NB4 (cell line): Measurements from ENCODE around the gene STPG1.
"Not testable (repeated sequence)": the region's sequence is repeated elsewhere in the genome, so short reads cannot be mapped to it uniquely, and the experiment has no call there.

Source experiments
- DNase-seq: peaks from one replicate; pipeline ENCODE4 v3.0.0; 2010; ENCODE audit warnings: low read depth
- H3K4me3 ChIP-seq: one replicate; pipeline ENCODE4 v1.5.1; 2011; ENCODE audit warnings: mild to moderate bottlenecking, low read depth, low read length, moderate library complexity
- CTCF ChIP-seq: IDR thresholded peaks from one replicate; pipeline ENCODE4 v1.5.1; 2012; ENCODE audit warnings: low read depth, low read length
- MAX ChIP-seq: IDR thresholded peaks from 2 replicates; pipeline ENCODE4 v1.6.1; 2011; ENCODE audit warnings: low read depth, low read length
- MYC ChIP-seq: IDR thresholded peaks from 2 replicates; pipeline ENCODE4 v1.6.1; 2011; ENCODE audit warnings: low read depth, low read length
- POLR2A ChIP-seq: IDR thresholded peaks from 2 replicates; pipeline ENCODE4 v1.6.1; 2011; ENCODE audit warnings: mild to moderate bottlenecking; ENCODE audit not compliant: insufficient read length; ENCODE audit errors: extremely low read depth

STPG1 gene

GRCh38 chr1:24452922-24453485, 39.4 kb upstream of the STPG1 start:
- no peak for DNase-seq
- TF ChIP-seq MAX (no peak), CTCF (no peak), MYC (no peak), POLR2A (no peak)
- no peak overlapping the region for H3K4me3 ChIP-seq

GRCh38 chr1:24451746-24452145, 38.2 kb upstream of the STPG1 start:
- DNase-seq = no peak
- TF ChIP-seq MAX = no peak
- H3K4me3 ChIP-seq = no peak overlapping the region

GRCh38 chr1:24450857-24451397, 37.3 kb upstream of the STPG1 start:
- no peak for TF ChIP-seq CTCF
- no peak for TF ChIP-seq MAX
- no peak for TF ChIP-seq POLR2A
- no peak for TF ChIP-seq MYC
- H3K4me3 ChIP-seq = no peak overlapping the region
- no peak for DNase-seq

- no peak for DNase-seq
- H3K4me3 ChIP-seq = no peak overlapping the region
- no peak for TF ChIP-seq POLR2A
- TF ChIP-seq CTCF = no peak
- no peak for TF ChIP-seq MYC
- no peak for TF ChIP-seq MAX
Observed at GRCh38 chr1:24450316-24450715, 36.7 kb upstream of the STPG1 start.

- not testable (repeated sequence) for H3K4me3 ChIP-seq, DNase-seq
Observed at GRCh38 chr1:24446446-24446845, 32.9 kb upstream of the STPG1 start.

GRCh38 chr1:24443241-24443656, 29.7 kb upstream of the STPG1 start:
- no peak for TF ChIP-seq CTCF
- no peak for TF ChIP-seq POLR2A
- no peak for TF ChIP-seq MAX
- TF ChIP-seq MYC = no peak
- no peak overlapping the region for H3K4me3 ChIP-seq
- no peak for DNase-seq

GRCh38 chr1:24442764-24443163, 29.2 kb upstream of the STPG1 start:
- no peak overlapping the region for H3K4me3 ChIP-seq
- DNase-seq = no peak
- TF ChIP-seq POLR2A (no peak), MYC (no peak), MAX (no peak), CTCF (no peak)
